GM23338 (cell line): ENCODE data around the gene SRF. TPM values are rescaled to one million over a fixed set of nuclear protein-coding genes. Genes with fewer than 3 reads are reported as not detected.

Experiments
- ATAC-seq: fragments of 200-7000 bp; cut with Tn5 transposase; 3 replicates; pipeline ENCODE4 v1.9.1; 2020
- DNase-seq: peaks from one replicate; pipeline ENCODE4 v3.0.0-alpha.2; 2015; ENCODE audit warnings: low spot score
- H2AFZ ChIP-seq: fragments of 200-600 bp; sonication (generic); 2 replicates; pipeline ENCODE4 v1.8.0; 2016; ENCODE audit warnings: antibody characterized with exemption, mild to moderate bottlenecking, moderate library complexity
- H3F3A ChIP-seq: fragments of 200-600 bp; sonication (generic); replicated peaks from 2 replicates; pipeline ENCODE4 v1.8.0; 2017; ENCODE audit warnings: antibody characterized with exemption, mixed run types, low read depth
- H3K27ac ChIP-seq: fragments of 200-600 bp; sonication (generic); 2 replicates; pipeline ENCODE4 v1.6.1; 2016; ENCODE audit warnings: low read depth
- H3K27me3 ChIP-seq: fragments of 200-600 bp; sonication (generic); 2 replicates; pipeline ENCODE4 v1.8.0; 2016; ENCODE audit warnings: mild to moderate bottlenecking, mixed run types, moderate library complexity; ENCODE audit not compliant: insufficient read depth
- H3K36me3 ChIP-seq: fragments of 200-600 bp; sonication (generic); 2 replicates; pipeline ENCODE4 v1.8.0; 2016; ENCODE audit warnings: mild to moderate bottlenecking; ENCODE audit not compliant: insufficient read depth
- H3K4me1 ChIP-seq: fragments of 200-600 bp; sonication (generic); 2 replicates; pipeline ENCODE4 v1.8.0; 2016; ENCODE audit warnings: mild to moderate bottlenecking, moderate library complexity; ENCODE audit not compliant: insufficient read depth
- H3K4me2 ChIP-seq: fragments of 200-600 bp; sonication (generic); 2 replicates; pipeline ENCODE4 v1.7.1; 2017; ENCODE audit warnings: mixed run types
- H3K4me3 ChIP-seq: fragments of 200-600 bp; sonication (generic); 2 replicates; pipeline ENCODE4 v1.6.1; 2016; ENCODE audit warnings: mixed run types
- H3K79me2 ChIP-seq: fragments of 200-600 bp; sonication (generic); replicated peaks from 2 replicates; pipeline ENCODE4 v1.8.0; 2017; ENCODE audit warnings: mild to moderate bottlenecking; ENCODE audit not compliant: insufficient read depth
- H3K9me2 ChIP-seq: fragments of 200-600 bp; sonication (generic); 2 replicates; pipeline ENCODE4 v1.8.0; 2017; ENCODE audit not compliant: insufficient read depth
- H4K20me1 ChIP-seq: fragments of 200-600 bp; sonication (generic); replicated peaks from 2 replicates; pipeline ENCODE4 v1.8.0; 2017; ENCODE audit warnings: mild to moderate bottlenecking; ENCODE audit not compliant: insufficient read depth
- H3K27ac Mint-ChIP-seq: 2 replicates; pipeline ENCODE4 v1.8.0; 2020; ENCODE audit warnings: inconsistent platforms, mild to moderate bottlenecking, moderate library complexity, mixed read lengths
- H3K27me3 Mint-ChIP-seq: 3 replicates; pipeline ENCODE4 v1.8.0; 2022; ENCODE audit warnings: low read depth, mild to moderate bottlenecking, moderate library complexity, mixed read lengths, inconsistent platforms; ENCODE audit not compliant: insufficient read depth, poor library complexity
- H3K36me3 Mint-ChIP-seq: 3 replicates; pipeline ENCODE4 v1.8.0; 2021; ENCODE audit warnings: low read depth, mild to moderate bottlenecking, inconsistent platforms, moderate library complexity, mixed read lengths
- H3K4me1 Mint-ChIP-seq: 3 replicates; pipeline ENCODE4 v1.8.0; 2020; ENCODE audit warnings: mild to moderate bottlenecking, inconsistent platforms, mixed read lengths
- H3K4me3 Mint-ChIP-seq: 3 replicates; pipeline ENCODE4 v1.8.0; 2021; ENCODE audit warnings: moderate library complexity, mild to moderate bottlenecking, inconsistent platforms, mixed read lengths
- H3K9me3 Mint-ChIP-seq: 3 replicates; pipeline ENCODE4 v1.8.0; 2020; ENCODE audit warnings: moderate library complexity, mild to moderate bottlenecking, inconsistent platforms, mixed read lengths
- CTCF ChIP-seq, 2 experiments: fragments of 200-600 bp in 1 of 2; sonication (generic) in 1 of 2; conservative IDR thresholded peaks; 2 replicates each; pipeline versions ENCODE4 v1.5.1 to v1.6.1; 2016 to 2017; ENCODE audit warnings: antibody characterized with exemption in 2 of 2, low read depth in 2 of 2, mild to moderate bottlenecking in 2 of 2, moderate library complexity in 1 of 2
- ETS1 ChIP-seq: IDR thresholded peaks from 2 replicates; pipeline ENCODE4 v1.6.1; 2016; ENCODE audit warnings: antibody characterized with exemption
- EZH2 ChIP-seq: fragments of 200-600 bp; sonication (generic); IDR thresholded peaks from one replicate; pipeline ENCODE4 v1.8.0; 2017; ENCODE audit warnings: antibody characterized with exemption, mild to moderate bottlenecking, low read depth; ENCODE audit not compliant: unreplicated experiment
- JUNB ChIP-seq: IDR thresholded peaks from one replicate; pipeline ENCODE4 v1.6.1; 2016; ENCODE audit warnings: antibody characterized with exemption; ENCODE audit not compliant: unreplicated experiment
- NANOG ChIP-seq: IDR thresholded peaks from 2 replicates; pipeline ENCODE4 v1.6.1; 2016; ENCODE audit warnings: antibody characterized with exemption, borderline replicate concordance
- POLR2AphosphoS5 ChIP-seq: IDR thresholded peaks from 2 replicates; pipeline ENCODE4 v1.6.1; 2016; ENCODE audit warnings: antibody characterized with exemption, low read depth
- ZNF114 ChIP-seq: fragments of 250-450 bp; sonication (Bioruptor Pico); IDR thresholded peaks from 2 replicates; pipeline ENCODE4 v1.5.0; 2020; ENCODE audit warnings: mild to moderate bottlenecking, moderate library complexity
- ZNF331 ChIP-seq: fragments of 250-450 bp; sonication (Bioruptor Pico); IDR thresholded peaks from 2 replicates; pipeline ENCODE4 v1.5.0; 2020; ENCODE audit warnings: low read depth, mild to moderate bottlenecking, moderate library complexity
- polyA plus RNA-seq: library from polyadenylated mRNA; unstranded; fragments of >200 nt; fragmentation: Nextera tagmentation; extraction: Ambion mirVana; gene quantifications from 2 replicates; pipeline ENCODE4 v1.2.1, GENCODE V29; 2016
- total RNA-seq: library from RNA; depleted of rRNA; stranded (reverse); fragments of >200 nt; shearing (Covaris generic); gene quantifications from 2 replicates; pipeline ENCODE4 v1.2.3, GENCODE V29; 2014

SRF gene
- total and polyA plus RNA-seq, 2 experiments from 2014 or later = 9.9 to 54.9 TPM

- TF ChIP-seq JUNB (no peak), NANOG (no peak), POLR2AphosphoS5 (no peak), CTCF (conservative IDR thresholded peaks at IDR 0.05; ENCODE audit: low read depth in 2 of 2) (no peak), ETS1 (no peak), ZNF331 (CRISPR knock-in tag) (no peak), EZH2 (no peak)
These were observed 4.8 kb downstream of the SRF start (continued) for GRCh38 chr6:43175676-43176422.

GRCh38 chr6:43176423-43176786 lies 5.3 kb downstream of the SRF start:
- peaks cover 32% of the 10 kb centered on the region for H3K79me2 ChIP-seq
- peaks cover 24% of the 10 kb centered on the region for H3K4me1 ChIP-seq
- TF ChIP-seq EZH2 (no peak), CTCF (conservative IDR thresholded peaks at IDR 0.05; ENCODE audit: low read depth in 2 of 2) (no peak), ZNF114 (no peak)
- H3K36me3 Mint-ChIP-seq = peaks cover 61% of the 10 kb centered on the region
- H3K9me2 ChIP-seq = no peaks in the 10 kb centered on the region
- no peak overlapping the region for H3K4me2 ChIP-seq
- H3K4me1 Mint-ChIP-seq = peaks cover 33% of the 10 kb centered on the region
- no peak overlapping the region for H3K4me3 ChIP-seq
- no peak for DNase-seq
- H3K9me3 Mint-ChIP-seq = no peaks in the 10 kb centered on the region; the same call in 2 of the 3 replicates
- no peak overlapping the region for H3K4me3 Mint-ChIP-seq
- peaks cover 9% of the 10 kb centered on the region for H3K27me3 ChIP-seq
- peaks cover 12% of the 10 kb centered on the region; the same call in 1 of the 2 replicates for H3F3A ChIP-seq
- peaks cover 26% of the 10 kb centered on the region for H3K27me3 Mint-ChIP-seq
- H3K27ac ChIP-seq = no peak overlapping the region
- ATAC-seq = no peak
- no peak overlapping the region for H2AFZ ChIP-seq
- no peak overlapping the region for H3K27ac Mint-ChIP-seq
- peaks cover 29% of the 10 kb centered on the region for H3K36me3 ChIP-seq
- H4K20me1 ChIP-seq = peaks cover 19% of the 10 kb centered on the region
